C4-2B (cell line): ENCODE data around the gene RCOR1.

Source experiments
- ZFX ChIP-seq: fragments of 450-650 bp; IDR thresholded peaks from 2 replicates; pipeline ENCODE4 v1.6.1; 2017
- TF ChIP-seq, protein P1 (sequence below): fragments of 450-650 bp; conservative IDR thresholded peaks from 2 replicates; pipeline ENCODE4 v1.5.1; 2017; ENCODE audit warnings: mild to moderate bottlenecking

DNA sequence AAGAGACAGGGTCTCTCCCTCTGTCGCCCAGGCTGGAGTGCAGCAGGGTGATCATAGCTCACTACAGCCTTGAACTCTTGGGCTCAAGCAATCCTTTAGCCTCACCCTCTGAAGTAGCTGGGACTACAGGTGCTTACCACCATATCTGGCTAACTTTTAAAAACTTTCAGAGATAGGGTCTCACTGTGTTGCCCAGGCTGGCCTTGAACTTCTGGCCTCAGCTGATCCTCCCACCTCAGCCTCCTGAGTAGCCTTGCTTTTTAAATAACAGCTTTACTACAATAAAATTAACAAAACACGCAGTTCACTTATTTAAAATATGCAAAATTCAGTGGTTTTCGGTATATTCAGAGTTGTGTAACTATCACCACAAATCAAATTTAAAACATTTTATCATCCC, 79.0 kb downstream of the RCOR1 start:
- TF ChIP-seq, protein P1, sequence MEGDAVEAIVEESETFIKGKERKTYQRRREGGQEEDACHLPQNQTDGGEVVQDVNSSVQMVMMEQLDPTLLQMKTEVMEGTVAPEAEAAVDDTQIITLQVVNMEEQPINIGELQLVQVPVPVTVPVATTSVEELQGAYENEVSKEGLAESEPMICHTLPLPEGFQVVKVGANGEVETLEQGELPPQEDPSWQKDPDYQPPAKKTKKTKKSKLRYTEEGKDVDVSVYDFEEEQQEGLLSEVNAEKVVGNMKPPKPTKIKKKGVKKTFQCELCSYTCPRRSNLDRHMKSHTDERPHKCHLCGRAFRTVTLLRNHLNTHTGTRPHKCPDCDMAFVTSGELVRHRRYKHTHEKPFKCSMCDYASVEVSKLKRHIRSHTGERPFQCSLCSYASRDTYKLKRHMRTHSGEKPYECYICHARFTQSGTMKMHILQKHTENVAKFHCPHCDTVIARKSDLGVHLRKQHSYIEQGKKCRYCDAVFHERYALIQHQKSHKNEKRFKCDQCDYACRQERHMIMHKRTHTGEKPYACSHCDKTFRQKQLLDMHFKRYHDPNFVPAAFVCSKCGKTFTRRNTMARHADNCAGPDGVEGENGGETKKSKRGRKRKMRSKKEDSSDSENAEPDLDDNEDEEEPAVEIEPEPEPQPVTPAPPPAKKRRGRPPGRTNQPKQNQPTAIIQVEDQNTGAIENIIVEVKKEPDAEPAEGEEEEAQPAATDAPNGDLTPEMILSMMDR = no peak
- TF ChIP-seq ZFX = no peak
